OCI-LY7 (cell line): ENCODE results near the gene ELAVL2.

Source experiments
- EZH2phosphoT487 ChIP-seq: fragments of 200-600 bp; sonication (generic); IDR thresholded peaks from 2 replicates; pipeline ENCODE4 v1.6.1; 2018; ENCODE audit warnings: low read depth, borderline replicate concordance, mild to moderate bottlenecking, mixed run types, antibody characterized with exemption, low read length, moderate library complexity, mixed read lengths
- TF ChIP-seq, protein P1 (sequence below): fragments of 200-600 bp; sonication (generic); conservative IDR thresholded peaks from 2 replicates; pipeline ENCODE4 v1.5.1; 2014; ENCODE audit warnings: mild to moderate bottlenecking, antibody characterized with exemption, low read length, moderate library complexity, mixed read lengths

DNA sequence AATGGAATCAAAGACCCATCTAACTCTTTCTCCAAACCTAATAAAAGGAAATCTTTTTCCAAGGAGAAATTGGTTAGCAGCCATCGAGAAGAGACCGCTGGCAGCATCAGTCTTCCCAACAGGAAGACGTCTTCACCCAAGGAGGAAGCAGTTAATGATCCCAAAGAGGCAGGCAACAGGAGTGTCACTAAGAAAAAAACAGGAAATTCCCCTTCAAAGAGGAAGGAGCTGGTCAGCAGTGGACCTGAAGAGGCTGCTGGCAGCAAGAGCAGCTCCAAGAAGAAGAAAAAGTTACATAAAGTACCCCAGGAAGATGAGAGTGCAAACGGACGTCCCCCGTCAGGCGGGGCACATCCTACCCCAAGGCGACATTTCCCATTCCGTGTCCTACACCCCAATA is 143.7 kb downstream of the ELAVL2 start:
- TF ChIP-seq, protein P1, sequence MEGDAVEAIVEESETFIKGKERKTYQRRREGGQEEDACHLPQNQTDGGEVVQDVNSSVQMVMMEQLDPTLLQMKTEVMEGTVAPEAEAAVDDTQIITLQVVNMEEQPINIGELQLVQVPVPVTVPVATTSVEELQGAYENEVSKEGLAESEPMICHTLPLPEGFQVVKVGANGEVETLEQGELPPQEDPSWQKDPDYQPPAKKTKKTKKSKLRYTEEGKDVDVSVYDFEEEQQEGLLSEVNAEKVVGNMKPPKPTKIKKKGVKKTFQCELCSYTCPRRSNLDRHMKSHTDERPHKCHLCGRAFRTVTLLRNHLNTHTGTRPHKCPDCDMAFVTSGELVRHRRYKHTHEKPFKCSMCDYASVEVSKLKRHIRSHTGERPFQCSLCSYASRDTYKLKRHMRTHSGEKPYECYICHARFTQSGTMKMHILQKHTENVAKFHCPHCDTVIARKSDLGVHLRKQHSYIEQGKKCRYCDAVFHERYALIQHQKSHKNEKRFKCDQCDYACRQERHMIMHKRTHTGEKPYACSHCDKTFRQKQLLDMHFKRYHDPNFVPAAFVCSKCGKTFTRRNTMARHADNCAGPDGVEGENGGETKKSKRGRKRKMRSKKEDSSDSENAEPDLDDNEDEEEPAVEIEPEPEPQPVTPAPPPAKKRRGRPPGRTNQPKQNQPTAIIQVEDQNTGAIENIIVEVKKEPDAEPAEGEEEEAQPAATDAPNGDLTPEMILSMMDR, result no peak
- TF ChIP-seq EZH2phosphoT487, result no peak
